Stimulated activated CD8-positive, alpha-beta memory T cell treated with anti-CD3 and anti-CD28 coated beads, Interleukin-7, amount 100 ng/mL, for 24 hours (primary cell): ENCODE data around the gene CIPC.

Source experiments
- DNase-seq: peaks from one replicate; pipeline ENCODE4 v3.0.0-alpha.2; 2020; ENCODE audit warnings: low read depth

CIPC gene

GRCh38 chr14:77153802-77154201 is 55.7 kb downstream of the CIPC start:
- no peak for DNase-seq

GRCh38 chr14:77154421-77154820 is 56.4 kb downstream of the CIPC start:
- DNase-seq: no peak

GRCh38 chr14:77155083-77155482 is 57.0 kb downstream of the CIPC start:
- no peak for DNase-seq

GRCh38 chr14:77157740-77158139 is 59.7 kb downstream of the CIPC start:
- no peak for DNase-seq

GRCh38 chr14:77158175-77158881 is 60.3 kb downstream of the CIPC start:
- DNase-seq: no peak

- no peak for DNase-seq
Measured at GRCh38 chr14:77158882-77159255, 60.8 kb downstream of the CIPC start.

- no peak for DNase-seq
Measured at GRCh38 chr14:77161011-77161410, 63.0 kb downstream of the CIPC start.
